ENCODE results near the gene ASB7. TPM values are rescaled to one million over a fixed set of nuclear protein-coding genes. Genes with fewer than 3 reads are reported as not detected.

Gene ASB7
- total RNA-seq, 4 donors from 2014 or later = 29.9 to 45.3 (median 35.3) TPM

DNA sequence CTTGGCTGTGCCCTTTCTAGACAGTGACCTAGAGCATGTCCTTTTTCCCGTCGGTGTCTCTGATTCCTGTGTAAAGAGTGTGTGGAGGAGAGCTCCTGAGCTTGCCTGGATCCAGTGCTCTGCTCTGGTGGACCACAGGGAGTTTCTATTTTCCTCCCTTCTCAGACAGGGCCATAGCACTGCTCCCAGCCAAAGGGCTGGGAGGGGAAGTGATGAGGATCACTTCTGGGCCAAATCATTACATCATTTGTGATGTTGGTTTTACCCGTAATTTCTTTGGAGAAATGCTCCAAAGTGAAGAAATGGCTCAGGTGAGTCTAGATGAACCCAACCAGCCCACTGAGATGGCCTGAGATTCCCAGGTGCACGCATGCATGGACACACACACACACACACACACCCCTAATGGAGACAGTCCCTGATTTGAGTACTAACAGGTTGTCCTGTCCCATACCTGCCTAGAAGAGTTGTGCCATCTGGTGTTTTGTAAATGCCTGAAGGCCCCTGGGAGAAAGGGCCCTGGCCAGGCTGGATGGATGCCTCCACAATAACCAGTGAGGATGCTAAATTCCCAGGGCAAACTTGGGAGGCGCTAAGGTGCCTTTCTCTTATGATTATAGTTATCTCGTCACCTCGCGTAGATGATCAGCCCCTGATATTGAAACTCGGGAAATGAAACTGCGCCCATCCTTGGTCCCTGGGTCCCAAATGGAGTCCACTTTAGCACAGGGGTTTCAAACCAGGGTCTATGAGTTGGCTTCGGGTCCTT is 86.9 kb downstream of the ASB7 start:
- H3K27ac ChIP-seq = no peak overlapping the region
- intact Hi-C loops (cut with DNase I; ENCODE audit: low total_unique reads) = no loop called here
- no peaks in the 10 kb centered on the region for H3K27me3 ChIP-seq
- no peak overlapping the region for H3K4me3 ChIP-seq
- DNase-seq = no peak
- no peaks in the 10 kb centered on the region for H3K36me3 ChIP-seq
- H3K9me3 ChIP-seq = no peaks in the 10 kb centered on the region
- 90 to 100% methylated on average over 5 to 11 of the region's 11 CpGs for WGBS, 2 donors (ENCODE audit: low coverage in 1 of 2)
- TF ChIP-seq POLR2A (IDR thresholded peaks at IDR 0.05) = no peak
- TF ChIP-seq, protein P1, sequence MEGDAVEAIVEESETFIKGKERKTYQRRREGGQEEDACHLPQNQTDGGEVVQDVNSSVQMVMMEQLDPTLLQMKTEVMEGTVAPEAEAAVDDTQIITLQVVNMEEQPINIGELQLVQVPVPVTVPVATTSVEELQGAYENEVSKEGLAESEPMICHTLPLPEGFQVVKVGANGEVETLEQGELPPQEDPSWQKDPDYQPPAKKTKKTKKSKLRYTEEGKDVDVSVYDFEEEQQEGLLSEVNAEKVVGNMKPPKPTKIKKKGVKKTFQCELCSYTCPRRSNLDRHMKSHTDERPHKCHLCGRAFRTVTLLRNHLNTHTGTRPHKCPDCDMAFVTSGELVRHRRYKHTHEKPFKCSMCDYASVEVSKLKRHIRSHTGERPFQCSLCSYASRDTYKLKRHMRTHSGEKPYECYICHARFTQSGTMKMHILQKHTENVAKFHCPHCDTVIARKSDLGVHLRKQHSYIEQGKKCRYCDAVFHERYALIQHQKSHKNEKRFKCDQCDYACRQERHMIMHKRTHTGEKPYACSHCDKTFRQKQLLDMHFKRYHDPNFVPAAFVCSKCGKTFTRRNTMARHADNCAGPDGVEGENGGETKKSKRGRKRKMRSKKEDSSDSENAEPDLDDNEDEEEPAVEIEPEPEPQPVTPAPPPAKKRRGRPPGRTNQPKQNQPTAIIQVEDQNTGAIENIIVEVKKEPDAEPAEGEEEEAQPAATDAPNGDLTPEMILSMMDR (IDR thresholded peaks at IDR 0.05) = no peak
- TF ChIP-seq POLR2AphosphoS5 (IDR thresholded peaks at IDR 0.05) = no peak
- TF ChIP-seq EP300 (IDR thresholded peaks at IDR 0.05; ENCODE audit: low read depth) = no peak
- in situ Hi-C loops (cut with MboI; ENCODE audit: low pct_ligation_motif_present in 1 of 4, low pct_unique_long_range_greater_than_20kb in 1 of 4, low sequenced_read_pairs in 3 of 4) = no loop called here
- H3K4me1 ChIP-seq = peaks cover 0 to 10% (median 6%) of the 10 kb centered on the region in 4 donors

- in situ Hi-C loops (cut with MboI; ENCODE audit: low pct_ligation_motif_present in 1 of 4, low pct_unique_long_range_greater_than_20kb in 1 of 4, low sequenced_read_pairs in 3 of 4) = no loop called here
- no peaks in the 10 kb centered on the region for H3K9me3 ChIP-seq
- WGBS, 2 donors (ENCODE audit: low coverage in 1 of 2) = 88 to 91% methylated on average over 17 to 18 of the region's 18 CpGs
- no peaks in the 10 kb centered on the region for H3K27me3 ChIP-seq
- H3K36me3 ChIP-seq = no peaks in the 10 kb centered on the region
- no peak overlapping the region for H3K4me3 ChIP-seq
- no peak overlapping the region for H3K27ac ChIP-seq
- intact Hi-C loops (cut with DNase I; ENCODE audit: low total_unique reads) = no loop called here
- DNase-seq = no peak
- H3K4me1 ChIP-seq = peaks cover 0 to 19% (median 6%) of the 10 kb centered on the region in 4 donors
- TF ChIP-seq POLR2AphosphoS5 (IDR thresholded peaks at IDR 0.05) (no peak), POLR2A (IDR thresholded peaks at IDR 0.05) (no peak), EP300 (IDR thresholded peaks at IDR 0.05; ENCODE audit: low read depth) (no peak)
- TF ChIP-seq, protein P1 (IDR thresholded peaks at IDR 0.05) = no peak
Measured at GRCh38 chr15:100690032-100690794, 87.8 kb downstream of the ASB7 start.

- no peaks in the 10 kb centered on the region for H3K9me3 ChIP-seq
- H3K4me1 ChIP-seq = peaks cover 0 to 21% (median 6%) of the 10 kb centered on the region in 4 donors
- H3K27me3 ChIP-seq = no peaks in the 10 kb centered on the region
- intact Hi-C loops (cut with DNase I; ENCODE audit: low total_unique reads) = no loop called here
- in situ Hi-C loops (cut with MboI; ENCODE audit: low pct_ligation_motif_present in 1 of 4, low pct_unique_long_range_greater_than_20kb in 1 of 4, low sequenced_read_pairs in 3 of 4) = no loop called here
- DNase-seq = no peak
- no peak overlapping the region for H3K4me3 ChIP-seq
- no peaks in the 10 kb centered on the region for H3K36me3 ChIP-seq
- H3K27ac ChIP-seq = no peak overlapping the region
- TF ChIP-seq EP300 (IDR thresholded peaks at IDR 0.05; ENCODE audit: low read depth) (no peak), POLR2A (IDR thresholded peaks at IDR 0.05) (no peak), POLR2AphosphoS5 (IDR thresholded peaks at IDR 0.05) (no peak)
- TF ChIP-seq, protein P1 (IDR thresholded peaks at IDR 0.05) = no peak
Measured at GRCh38 chr15:100690795-100691158, 88.4 kb downstream of the ASB7 start.

GRCh38 chr15:100691321-100691720 is 88.9 kb downstream of the ASB7 start:
- no peak for DNase-seq
- Histone ChIP-seq H3K4me1 (peaks cover 0 to 21% (median 6%) of the 10 kb centered on the region in 4 donors), H3K9me3 (no peaks in the 10 kb centered on the region), H3K27ac (no peak overlapping the region), H3K4me3 (no peak overlapping the region), H3K27me3 (no peaks in the 10 kb centered on the region), H3K36me3 (no peaks in the 10 kb centered on the region)
- TF ChIP-seq POLR2A (IDR thresholded peaks at IDR 0.05) = no peak
- TF ChIP-seq POLR2AphosphoS5 (IDR thresholded peaks at IDR 0.05) = no peak
- TF ChIP-seq, protein P1 (IDR thresholded peaks at IDR 0.05) = no peak
- TF ChIP-seq EP300 (IDR thresholded peaks at IDR 0.05; ENCODE audit: low read depth) = no peak
- in situ Hi-C loops (cut with MboI; ENCODE audit: low pct_ligation_motif_present in 1 of 4, low pct_unique_long_range_greater_than_20kb in 1 of 4, low sequenced_read_pairs in 3 of 4) (no loop called here), intact Hi-C loops (cut with DNase I; ENCODE audit: low total_unique reads) (no loop called here)
- 97% methylated on average over 4 of the region's 4 CpGs; no CpG with 5 or more reads in 1 of the 2 donors for WGBS, 2 donors (ENCODE audit: low coverage in 1 of 2)

Data from transverse colon (tissue), 4 donors.